Mucosa of rectum (tissue), 2 donors: ENCODE measurements around the gene IKZF1.
A peak's percentile ranks its signal among the peaks of the same experiment; 100 is the strongest.

Experiments
- H3K27ac ChIP-seq, 2 donors: one replicate each; pipeline ENCODE4 v1.7.0; 2013; ENCODE audit warnings: inconsistent platforms in 2 of 2, low read depth in 2 of 2, low read length in 2 of 2
- H3K27me3 ChIP-seq, 2 donors: one replicate each; pipeline ENCODE4 v1.7.0; 2013; ENCODE audit warnings: low read length in 2 of 2; ENCODE audit not compliant: control insufficient read depth in 2 of 2, insufficient read depth in 2 of 2
- H3K36me3 ChIP-seq, 2 donors: one replicate each; pipeline ENCODE4 v1.7.0; 2013; ENCODE audit warnings: low read length in 2 of 2; ENCODE audit not compliant: control insufficient read depth in 2 of 2, insufficient read depth in 2 of 2
- H3K4me1 ChIP-seq, 2 donors: one replicate each; pipeline ENCODE4 v1.7.0; 2013; ENCODE audit warnings: low read length in 2 of 2, mild to moderate bottlenecking in 1 of 2; ENCODE audit not compliant: control insufficient read depth in 2 of 2, insufficient read depth in 2 of 2
- H3K4me3 ChIP-seq, 2 donors: one replicate each; pipeline ENCODE4 v1.7.0; 2013; ENCODE audit warnings: low read length in 2 of 2
- H3K9ac ChIP-seq, 2 donors: one replicate each; pipeline ENCODE4 v1.7.0; 2013; ENCODE audit warnings: low read length in 2 of 2, low read depth in 1 of 2, mild to moderate bottlenecking in 1 of 2
- H3K9me3 ChIP-seq, 2 donors: one replicate each; pipeline ENCODE4 v1.7.0; 2013; ENCODE audit warnings: low read length in 2 of 2; ENCODE audit not compliant: control insufficient read depth in 2 of 2
- donor health status: healthy.
- donor health status: Normal muscosa, but diverticular disease.

IKZF1 gene

GRCh38 chr7:50399635-50400034 lies 95.1 kb downstream of the IKZF1 start:
- H3K4me1 ChIP-seq: peaks cover 0 to 4% of the 10 kb centered on the region in 2 donors
- H3K27me3 ChIP-seq: no peaks in the 10 kb centered on the region
- H3K36me3 ChIP-seq: peaks cover 0 to 10% of the 10 kb centered on the region in 2 donors
- H3K9me3 ChIP-seq: no peaks in the 10 kb centered on the region
- no peak overlapping the region for H3K9ac ChIP-seq
- H3K4me3 ChIP-seq: no peak overlapping the region
- H3K27ac ChIP-seq: no peak overlapping the region

GRCh38 chr7:50400114-50400513 lies 95.6 kb downstream of the IKZF1 start:
- Histone ChIP-seq H3K4me3 (no peak overlapping the region), H3K27me3 (no peaks in the 10 kb centered on the region), H3K36me3 (peaks cover 0 to 10% of the 10 kb centered on the region in 2 donors), H3K4me1 (peaks cover 0 to 4% of the 10 kb centered on the region in 2 donors), H3K27ac (no peak overlapping the region), H3K9ac (no peak overlapping the region), H3K9me3 (no peaks in the 10 kb centered on the region)

- no peak overlapping the region for H3K4me3 ChIP-seq
- no peaks in the 10 kb centered on the region for H3K27me3 ChIP-seq
- peaks cover 0 to 10% of the 10 kb centered on the region in 2 donors for H3K36me3 ChIP-seq
- peaks cover 0 to under 1% of the 10 kb centered on the region in 2 donors for H3K4me1 ChIP-seq
- no peak overlapping the region for H3K9ac ChIP-seq
- H3K9me3 ChIP-seq: no peaks in the 10 kb centered on the region
- H3K27ac ChIP-seq: no peak overlapping the region
Observed at GRCh38 chr7:50404392-50404791, 99.9 kb downstream of the IKZF1 start.

- H3K27ac ChIP-seq: no peak overlapping the region
- H3K36me3 ChIP-seq: peaks cover 0 to 8% of the 10 kb centered on the region in 2 donors
- no peak overlapping the region for H3K4me3 ChIP-seq
- no peak overlapping the region for H3K9ac ChIP-seq
- H3K4me1 ChIP-seq: peaks cover 0 to 2% of the 10 kb centered on the region in 2 donors
- no peaks in the 10 kb centered on the region for H3K27me3 ChIP-seq
- no peaks in the 10 kb centered on the region for H3K9me3 ChIP-seq
Observed at GRCh38 chr7:50405221-50405620, 100.7 kb downstream of the IKZF1 start.

- H3K4me1 ChIP-seq: peaks cover 0 to 2% of the 10 kb centered on the region in 2 donors
- no peak overlapping the region for H3K27ac ChIP-seq
- no peaks in the 10 kb centered on the region for H3K9me3 ChIP-seq
- no peaks in the 10 kb centered on the region for H3K27me3 ChIP-seq
- no peak overlapping the region for H3K4me3 ChIP-seq
- H3K9ac ChIP-seq: no peak overlapping the region
- peaks cover 0 to under 1% of the 10 kb centered on the region in 2 donors for H3K36me3 ChIP-seq
Observed at GRCh38 chr7:50406935-50407334, 102.4 kb downstream of the IKZF1 start.

GRCh38 chr7:50409856-50410745 lies 105.6 kb downstream of the IKZF1 start:
- no peaks in the 10 kb centered on the region for H3K27me3 ChIP-seq
- no peaks in the 10 kb centered on the region for H3K36me3 ChIP-seq
- peaks cover 0 to 2% of the 10 kb centered on the region in 2 donors for H3K4me1 ChIP-seq
- H3K27ac ChIP-seq: peak overlapping the region in 1 of 2 donors; percentile 56
- H3K4me3 ChIP-seq: peak overlapping the region in 1 of 2 donors; percentile 13
- H3K9me3 ChIP-seq: no peaks in the 10 kb centered on the region
- no peak overlapping the region for H3K9ac ChIP-seq

- Histone ChIP-seq H3K27ac (peak overlapping the region in 1 of 2 donors; percentile 56), H3K4me1 (peaks cover 0 to 7% of the 10 kb centered on the region in 2 donors)
Observed at GRCh38 chr7:50411332-50411731, 106.8 kb downstream of the IKZF1 start.

GRCh38 chr7:50412973-50413372 lies 108.5 kb downstream of the IKZF1 start:
- Histone ChIP-seq H3K27me3 (no peaks in the 10 kb centered on the region), H3K4me1 (peaks cover 0 to 7% of the 10 kb centered on the region in 2 donors), H3K9ac (no peak overlapping the region), H3K4me3 (no peak overlapping the region), H3K36me3 (no peaks in the 10 kb centered on the region), H3K27ac (no peak overlapping the region), H3K9me3 (no peaks in the 10 kb centered on the region)

More at GRCh38 chr7:50411332-50411731, 106.8 kb downstream of the IKZF1 start:
- H3K4me3 ChIP-seq: no peak overlapping the region
- no peaks in the 10 kb centered on the region for H3K36me3 ChIP-seq
- no peak overlapping the region for H3K9ac ChIP-seq
- no peaks in the 10 kb centered on the region for H3K9me3 ChIP-seq
- no peaks in the 10 kb centered on the region for H3K27me3 ChIP-seq

GRCh38 chr7:50413561-50413960 lies 109.0 kb downstream of the IKZF1 start:
- Histone ChIP-seq H3K4me1 (peaks cover 0 to 7% of the 10 kb centered on the region in 2 donors), H3K9me3 (no peaks in the 10 kb centered on the region), H3K36me3 (no peaks in the 10 kb centered on the region), H3K9ac (no peak overlapping the region), H3K27ac (no peak overlapping the region), H3K27me3 (no peaks in the 10 kb centered on the region), H3K4me3 (no peak overlapping the region)

GRCh38 chr7:50415844-50416364 lies 111.4 kb downstream of the IKZF1 start:
- Histone ChIP-seq H3K9ac (no peak overlapping the region), H3K9me3 (no peaks in the 10 kb centered on the region), H3K36me3 (no peaks in the 10 kb centered on the region), H3K4me1 (peaks cover 0 to 6% of the 10 kb centered on the region in 2 donors), H3K27ac (no peak overlapping the region), H3K27me3 (no peaks in the 10 kb centered on the region), H3K4me3 (no peak overlapping the region)
